Neural progenitor cell (in vitro differentiated cells): ENCODE data around the gene PAX5. TPM values are rescaled to one million over a fixed set of nuclear protein-coding genes. Genes with fewer than 3 reads are reported as not detected.

Experiments
- DNase-seq: peaks from one replicate; pipeline ENCODE4 v3.0.0-alpha.2; 2016; ENCODE audit warnings: low spot score
- H2AFZ ChIP-seq: fragments of 200-600 bp; sonication (generic); replicated peaks from 2 replicates; pipeline ENCODE4 v1.6.1; 2016; ENCODE audit warnings: antibody characterized with exemption
- H3F3A ChIP-seq: fragments of 200-600 bp; sonication (generic); 2 replicates; pipeline ENCODE4 v1.6.1; 2016; ENCODE audit warnings: antibody characterized with exemption, low read depth
- H3K27ac ChIP-seq: fragments of 200-600 bp; sonication (generic); 2 replicates; pipeline ENCODE4 v1.5.1; 2016; ENCODE audit warnings: mild to moderate bottlenecking
- H3K27me3 ChIP-seq: fragments of 200-600 bp; sonication (generic); 2 replicates; pipeline ENCODE4 v1.6.1; 2016; ENCODE audit warnings: mild to moderate bottlenecking, moderate library complexity
- H3K36me3 ChIP-seq: fragments of 200-600 bp; sonication (generic); 2 replicates; pipeline ENCODE4 v1.5.1; 2016
- H3K4me1 ChIP-seq: fragments of 200-600 bp; sonication (generic); 2 replicates; pipeline ENCODE4 v1.6.1; 2016; ENCODE audit warnings: mixed run types
- H3K4me2 ChIP-seq: fragments of 200-600 bp; sonication (generic); 2 replicates; pipeline ENCODE4 v1.6.1; 2016
- H3K4me3 ChIP-seq: fragments of 200-600 bp; sonication (generic); 2 replicates; pipeline ENCODE4 v1.5.1; 2016
- H3K79me2 ChIP-seq: fragments of 200-600 bp; sonication (generic); 2 replicates; pipeline ENCODE4 v1.6.1; 2016; ENCODE audit warnings: low read depth
- H3K9ac ChIP-seq: fragments of 200-600 bp; sonication (generic); 2 replicates; pipeline ENCODE4 v1.6.1; 2016
- H3K9me3 ChIP-seq: fragments of 200-600 bp; sonication (generic); 2 replicates; pipeline ENCODE4 v1.5.1; 2016; ENCODE audit warnings: low read depth
- H4K20me1 ChIP-seq: fragments of 200-600 bp; sonication (generic); 2 replicates; pipeline ENCODE4 v1.6.1; 2016; ENCODE audit warnings: low read depth
- H3K27ac Mint-ChIP-seq: 3 replicates; pipeline ENCODE4 v1.8.0; 2021; ENCODE audit warnings: mixed read lengths
- H3K27me3 Mint-ChIP-seq: 2 replicates; pipeline ENCODE4 v1.8.0; 2022; ENCODE audit warnings: low read depth, mild to moderate bottlenecking, inconsistent platforms, moderate library complexity, mixed read lengths; ENCODE audit not compliant: insufficient read depth
- H3K36me3 Mint-ChIP-seq: 3 replicates; pipeline ENCODE4 v1.8.0; 2021; ENCODE audit warnings: mixed read lengths
- H3K4me1 Mint-ChIP-seq: 3 replicates; pipeline ENCODE4 v1.8.0; 2021; ENCODE audit warnings: mixed read lengths
- H3K4me3 Mint-ChIP-seq: 3 replicates; pipeline ENCODE4 v1.8.0; 2021; ENCODE audit warnings: mild to moderate bottlenecking, moderate library complexity, mixed read lengths
- H3K9me3 Mint-ChIP-seq: 3 replicates; pipeline ENCODE4 v1.8.0; 2020; ENCODE audit warnings: mixed read lengths
- EZH2 ChIP-seq: fragments of 200-600 bp; sonication (generic); IDR thresholded peaks from 2 replicates; pipeline ENCODE4 v1.6.1; 2017; ENCODE audit warnings: antibody characterized with exemption, mild to moderate bottlenecking, moderate library complexity
- EZH2phosphoT487 ChIP-seq: fragments of 200-600 bp; sonication (generic); IDR thresholded peaks from 2 replicates; pipeline ENCODE4 v1.6.1; 2017; ENCODE audit warnings: antibody characterized with exemption
- total RNA-seq: library from RNA; depleted of rRNA; stranded (reverse); fragments of >200 nt; gene quantifications from 2 replicates; pipeline ENCODE4 v1.2.3, GENCODE V29; 2015; ENCODE audit warnings: low replicate concordance
- TF ChIP-seq, protein P1 (sequence below): fragments of 200-600 bp; sonication (generic); IDR thresholded peaks from 2 replicates; pipeline ENCODE4 v1.5.1; 2017; ENCODE audit warnings: antibody characterized with exemption, mild to moderate bottlenecking

PAX5 gene
- total RNA-seq, 1 donor from 2014 or later = not detected

DNA sequence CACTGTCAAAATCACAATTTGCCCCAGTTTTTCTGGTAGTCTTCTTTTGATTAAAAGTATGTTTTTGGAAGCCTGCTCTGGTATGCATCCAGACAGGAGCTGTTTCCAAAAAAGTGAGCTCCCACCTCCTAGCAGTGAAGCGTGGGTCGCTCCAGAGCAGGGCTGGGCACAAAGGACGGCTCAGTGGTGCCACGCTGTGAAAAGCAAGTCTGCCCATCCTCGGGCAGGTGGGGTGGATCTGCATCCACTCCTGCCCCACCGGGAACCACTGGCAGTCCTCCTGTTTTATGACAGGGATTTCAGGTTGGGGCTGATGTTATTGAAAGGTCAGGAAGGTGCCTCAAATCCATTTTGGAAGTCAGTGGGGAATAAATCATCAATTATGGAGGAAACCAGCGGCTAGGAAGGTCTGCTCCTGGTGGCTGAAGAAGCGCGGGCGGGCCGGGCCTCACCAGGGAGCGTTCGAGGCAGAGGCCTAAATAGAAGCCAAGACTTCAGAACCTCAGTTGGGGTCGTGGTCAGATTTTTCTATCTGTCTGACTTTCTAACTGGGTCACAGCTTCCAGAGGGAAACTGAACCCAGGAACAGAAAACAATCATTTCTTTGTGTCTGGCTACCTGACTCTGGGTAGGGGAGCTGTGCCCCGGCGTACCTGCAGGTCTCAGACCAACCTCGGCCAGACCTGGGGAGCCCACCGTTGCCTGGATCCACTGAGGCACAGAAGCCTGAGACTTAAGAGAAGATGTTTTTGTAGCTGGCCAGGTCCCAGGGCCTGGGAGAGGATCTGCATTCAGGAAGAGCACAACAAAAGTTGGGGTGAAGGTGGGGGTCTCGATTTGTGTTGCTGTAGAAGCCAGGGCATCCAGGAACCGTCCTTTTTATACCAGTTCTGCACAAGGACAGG is 168.1 kb downstream of the PAX5 start:
- no peak for TF ChIP-seq EZH2phosphoT487
- TF ChIP-seq, protein P1, sequence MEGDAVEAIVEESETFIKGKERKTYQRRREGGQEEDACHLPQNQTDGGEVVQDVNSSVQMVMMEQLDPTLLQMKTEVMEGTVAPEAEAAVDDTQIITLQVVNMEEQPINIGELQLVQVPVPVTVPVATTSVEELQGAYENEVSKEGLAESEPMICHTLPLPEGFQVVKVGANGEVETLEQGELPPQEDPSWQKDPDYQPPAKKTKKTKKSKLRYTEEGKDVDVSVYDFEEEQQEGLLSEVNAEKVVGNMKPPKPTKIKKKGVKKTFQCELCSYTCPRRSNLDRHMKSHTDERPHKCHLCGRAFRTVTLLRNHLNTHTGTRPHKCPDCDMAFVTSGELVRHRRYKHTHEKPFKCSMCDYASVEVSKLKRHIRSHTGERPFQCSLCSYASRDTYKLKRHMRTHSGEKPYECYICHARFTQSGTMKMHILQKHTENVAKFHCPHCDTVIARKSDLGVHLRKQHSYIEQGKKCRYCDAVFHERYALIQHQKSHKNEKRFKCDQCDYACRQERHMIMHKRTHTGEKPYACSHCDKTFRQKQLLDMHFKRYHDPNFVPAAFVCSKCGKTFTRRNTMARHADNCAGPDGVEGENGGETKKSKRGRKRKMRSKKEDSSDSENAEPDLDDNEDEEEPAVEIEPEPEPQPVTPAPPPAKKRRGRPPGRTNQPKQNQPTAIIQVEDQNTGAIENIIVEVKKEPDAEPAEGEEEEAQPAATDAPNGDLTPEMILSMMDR = no peak
- TF ChIP-seq EZH2 = no peak

DNA sequence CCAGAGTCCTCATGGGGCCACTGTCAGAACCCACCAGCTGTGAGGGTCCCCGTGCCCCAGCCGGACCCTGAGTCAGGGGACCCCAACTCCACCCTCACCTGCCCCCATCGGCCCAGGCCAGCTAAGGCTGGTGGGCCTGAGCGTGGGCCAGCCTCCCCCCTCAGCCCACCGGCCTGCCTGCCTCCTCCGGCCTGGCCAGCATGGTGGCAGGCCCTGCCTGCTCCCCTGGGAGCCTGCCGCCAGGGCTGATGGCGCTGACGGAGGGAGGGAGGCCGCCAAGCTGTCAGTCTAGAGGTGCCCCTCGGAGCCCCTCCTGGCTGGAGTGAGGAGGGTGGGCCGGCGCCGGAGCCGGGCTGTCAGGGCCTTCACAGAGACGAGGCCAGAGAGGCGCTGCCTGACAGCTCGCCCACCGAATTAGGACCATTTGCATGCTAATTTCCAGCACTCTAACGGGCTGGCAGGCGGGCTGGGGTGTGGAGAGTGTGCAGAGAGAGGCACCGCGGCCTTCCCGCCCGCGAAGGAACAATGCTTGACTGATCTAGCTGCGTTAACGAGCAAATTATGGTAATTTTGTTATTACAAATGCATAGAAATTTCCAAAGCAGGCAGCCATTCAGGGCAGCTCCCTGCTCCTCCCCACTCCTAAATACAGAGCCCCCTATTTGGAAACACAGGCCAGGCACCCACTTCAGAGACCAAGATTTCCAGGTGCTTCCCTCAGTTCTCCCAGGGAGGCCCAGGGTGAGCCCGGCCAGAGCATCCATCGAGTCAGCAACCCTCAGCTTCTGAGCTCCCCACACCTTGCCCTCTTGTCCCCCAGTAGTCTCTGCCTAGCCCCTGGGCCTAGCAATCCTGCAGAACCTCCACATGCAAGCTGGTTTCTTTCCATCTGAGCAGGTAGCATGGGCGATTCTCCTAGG is 169.3 kb downstream of the PAX5 start:
- TF ChIP-seq EZH2 (no peak), EZH2phosphoT487 (no peak)
- TF ChIP-seq, protein P1 = no peak
- Mint-ChIP-seq H3K9me3 (no peaks in the 10 kb centered on the region), H3K27me3 (peaks cover 14% of the 10 kb centered on the region), H3K36me3 (peaks cover 10% of the 10 kb centered on the region), H3K27ac (no peak overlapping the region), H3K4me3 (peak overlapping the region; percentile 27), H3K4me1 (peaks cover 46% of the 10 kb centered on the region)
- H3K4me2 ChIP-seq = peak overlapping the region; percentile 60
- peak overlapping the region; percentile 71 for H2AFZ ChIP-seq
- DNase-seq = peak; percentile 75
- no peaks in the 10 kb centered on the region for H3K36me3 ChIP-seq
- H3K4me3 ChIP-seq = peak overlapping the region; percentile 15
- H3K79me2 ChIP-seq = no peaks in the 10 kb centered on the region
- H3K9me3 ChIP-seq = no peaks in the 10 kb centered on the region
- peaks cover 6% of the 10 kb centered on the region for H4K20me1 ChIP-seq
- no peak overlapping the region for H3K9ac ChIP-seq
- H3F3A ChIP-seq = no peaks in the 10 kb centered on the region
- no peak overlapping the region for H3K27ac ChIP-seq
- H3K4me1 ChIP-seq = peaks cover 7% of the 10 kb centered on the region
- H3K27me3 ChIP-seq = peaks cover 64% of the 10 kb centered on the region

More for the DNA sequence above, 168.1 kb downstream of the PAX5 start:
- Mint-ChIP-seq H3K27ac (no peak overlapping the region), H3K9me3 (no peaks in the 10 kb centered on the region), H3K36me3 (peaks cover 8% of the 10 kb centered on the region), H3K4me3 (peak overlapping the region; percentile 36), H3K4me1 (peaks cover 41% of the 10 kb centered on the region), H3K27me3 (peaks cover 14% of the 10 kb centered on the region)
- Histone ChIP-seq H3K4me2 (no peak overlapping the region), H3K4me1 (peaks cover 8% of the 10 kb centered on the region), H3K4me3 (no peak overlapping the region), H4K20me1 (peaks cover 6% of the 10 kb centered on the region), H2AFZ (no peak overlapping the region), H3K36me3 (no peaks in the 10 kb centered on the region), H3K27me3 (peaks cover 64% of the 10 kb centered on the region), H3K27ac (no peak overlapping the region), H3K9me3 (no peaks in the 10 kb centered on the region), H3F3A (no peaks in the 10 kb centered on the region), H3K79me2 (no peaks in the 10 kb centered on the region), H3K9ac (no peak overlapping the region)
- DNase-seq = no peak

DNA sequence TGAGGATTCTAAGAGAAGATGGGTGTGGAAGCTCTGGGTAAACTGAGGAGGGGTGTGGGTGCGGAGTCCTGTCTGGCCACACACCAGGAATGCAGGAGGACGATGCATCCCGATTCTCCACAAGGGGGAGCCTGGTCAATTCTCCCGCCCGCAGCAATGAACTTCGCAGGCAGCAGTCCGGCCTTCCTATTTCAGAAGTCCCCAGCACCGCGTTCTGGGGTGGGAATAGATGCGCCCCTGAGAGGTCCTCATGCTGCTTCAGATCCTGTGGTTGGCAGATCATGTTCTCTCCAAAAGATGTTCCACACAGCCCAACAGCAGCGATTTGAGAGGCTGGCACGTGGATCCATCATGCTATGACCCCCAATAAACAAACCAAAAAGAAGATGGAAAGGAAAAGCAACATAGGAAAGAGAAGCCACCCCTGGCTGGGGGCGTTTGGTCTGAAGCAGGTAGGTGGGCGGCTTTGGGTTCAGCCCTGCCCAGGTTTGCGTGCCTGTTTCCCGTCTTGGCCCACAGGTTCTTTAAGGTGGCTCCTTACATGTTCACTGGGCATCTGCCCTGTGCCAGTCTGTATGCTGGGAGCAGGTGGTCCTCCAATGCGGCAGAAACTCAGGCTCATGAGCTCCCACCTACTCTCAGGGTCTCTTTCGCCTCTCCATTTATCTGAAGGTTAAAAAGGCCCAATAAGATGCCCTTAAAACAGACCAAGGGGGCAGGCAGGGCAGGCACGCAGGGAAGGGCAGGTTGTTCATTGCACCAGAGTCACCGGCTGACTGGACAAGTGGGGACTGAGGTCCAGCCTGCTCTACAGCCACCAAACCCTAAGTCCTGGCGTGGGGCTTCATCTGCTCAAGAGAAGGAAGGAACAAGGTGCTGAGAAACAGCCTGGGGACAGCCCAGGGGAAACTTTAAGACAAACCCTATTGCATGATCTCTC is 171.6 kb downstream of the PAX5 start:
- H3K27me3 Mint-ChIP-seq = peaks cover 15% of the 10 kb centered on the region

More for the DNA sequence above, 171.6 kb downstream of the PAX5 start:
- Histone ChIP-seq H3K9ac (no peak overlapping the region), H3F3A (no peaks in the 10 kb centered on the region), H3K9me3 (no peaks in the 10 kb centered on the region), H3K4me2 (no peak overlapping the region), H3K36me3 (no peaks in the 10 kb centered on the region), H3K27me3 (peaks cover 58% of the 10 kb centered on the region), H3K27ac (no peak overlapping the region), H3K79me2 (no peaks in the 10 kb centered on the region), H2AFZ (no peak overlapping the region), H3K4me1 (peaks cover 5% of the 10 kb centered on the region), H4K20me1 (peaks cover 6% of the 10 kb centered on the region), H3K4me3 (no peak overlapping the region)
- Mint-ChIP-seq H3K27ac (no peak overlapping the region), H3K4me3 (no peak overlapping the region), H3K4me1 (peaks cover 39% of the 10 kb centered on the region), H3K36me3 (peaks cover 6% of the 10 kb centered on the region), H3K9me3 (no peaks in the 10 kb centered on the region)
- TF ChIP-seq EZH2 (no peak), EZH2phosphoT487 (no peak)
- TF ChIP-seq, protein P1 = peak; percentile 66
- DNase-seq = peak; percentile 42
